Esophagus (tissue), 2 donors: ENCODE results near the gene DPYSL4. TPM values are rescaled to one million over a fixed set of nuclear protein-coding genes. Genes with fewer than 3 reads are reported as not detected.

Source experiments
- H3K27ac ChIP-seq, 2 donors: one replicate each; pipeline ENCODE4 v1.5.1; 2013; ENCODE audit warnings: low read depth in 2 of 2, mild to moderate bottlenecking in 2 of 2, inconsistent platforms in 1 of 2, low read length in 1 of 2, moderate library complexity in 1 of 2
- H3K27me3 ChIP-seq, 2 donors: one replicate each; pipeline ENCODE4 v1.6.1; 2013; ENCODE audit warnings: low read length in 2 of 2, control low read depth in 1 of 2, mild to moderate bottlenecking in 1 of 2; ENCODE audit not compliant: insufficient read depth in 2 of 2, control insufficient read depth in 1 of 2
- H3K36me3 ChIP-seq, 2 donors: one replicate each; pipeline ENCODE4 v1.6.1; 2013; ENCODE audit warnings: low read length in 1 of 2; ENCODE audit not compliant: control insufficient read depth in 2 of 2, insufficient read depth in 2 of 2
- H3K4me1 ChIP-seq, 2 donors: one replicate each; pipeline ENCODE4 v1.6.1; 2013; ENCODE audit warnings: low read length in 1 of 2; ENCODE audit not compliant: control insufficient read depth in 2 of 2, insufficient read depth in 2 of 2
- H3K4me3 ChIP-seq, 2 donors: one replicate each; pipeline ENCODE4 v1.5.1; 2013; ENCODE audit warnings: low read length in 2 of 2, mild to moderate bottlenecking in 2 of 2, low read depth in 1 of 2, moderate library complexity in 1 of 2
- H3K9me3 ChIP-seq, 2 donors: one replicate each; pipeline ENCODE4 v1.6.1; 2013; ENCODE audit warnings: mild to moderate bottlenecking in 2 of 2, low read depth in 1 of 2, low read length in 1 of 2, moderate library complexity in 1 of 2; ENCODE audit not compliant: control insufficient read depth in 2 of 2, insufficient read depth in 1 of 2
- WGBS, 2 donors: extraction: QIAGEN DNeasy Blood & Tissue Kit; methylation state at CpG; one replicate each; pipeline ENCODE4 v1.1.7; 2013; 5-methylcytosine and 5-hydroxymethylcytosine counted together
- polyA plus RNA-seq, 2 donors: library from polyadenylated mRNA; stranded (reverse); fragments of 200-250 nt; gene quantifications; one replicate each; pipeline ENCODE4 v1.2.3, GENCODE V29; 2013
- donor health status: healthy with polysubstance abuse.
- donor health status: Bipolar disorder and iron deficiency.

Gene DPYSL4
- polyA plus RNA-seq, 2 donors, result 0.26 to 0.52 TPM

GRCh38 chr10:132162590-132163277 is 24.0 kb upstream of the DPYSL4 start:
- no peak overlapping the region for H3K4me3 ChIP-seq
- H3K36me3 ChIP-seq, result no peaks in the 10 kb centered on the region
- H3K27ac ChIP-seq, result no peak overlapping the region
- H3K4me1 ChIP-seq, result peaks cover 4 to 5% of the 10 kb centered on the region in 2 donors
- no peaks in the 10 kb centered on the region for H3K27me3 ChIP-seq
- WGBS, 2 donors, result 36 to 43% methylated on average over 10 of the region's 10 CpGs
- peaks cover 0 to 3% of the 10 kb centered on the region in 2 donors for H3K9me3 ChIP-seq

- Histone ChIP-seq H3K27ac (no peak overlapping the region), H3K36me3 (peaks cover 0 to 3% of the 10 kb centered on the region in 2 donors), H3K27me3 (no peaks in the 10 kb centered on the region), H3K4me1 (peaks cover 4 to 5% of the 10 kb centered on the region in 2 donors), H3K4me3 (no peak overlapping the region), H3K9me3 (peaks cover 0 to 3% of the 10 kb centered on the region in 2 donors)
- 29 to 40% methylated on average over 12 to 16 of the region's 16 CpGs for WGBS, 2 donors
Observed at GRCh38 chr10:132163278-132163765, 23.4 kb upstream of the DPYSL4 start.

GRCh38 chr10:132163826-132164515 is 22.8 kb upstream of the DPYSL4 start:
- H3K27me3 ChIP-seq, result no peaks in the 10 kb centered on the region
- no peak overlapping the region for H3K4me3 ChIP-seq
- H3K4me1 ChIP-seq, result peaks cover 4 to 5% of the 10 kb centered on the region in 2 donors
- H3K27ac ChIP-seq, result no peak overlapping the region
- H3K9me3 ChIP-seq, result peaks cover 0 to 3% of the 10 kb centered on the region in 2 donors
- WGBS, 2 donors, result 76 to 81% methylated on average over 17 of the region's 17 CpGs
- peaks cover 0 to 3% of the 10 kb centered on the region in 2 donors for H3K36me3 ChIP-seq

- Histone ChIP-seq H3K4me3 (no peak overlapping the region), H3K4me1 (peaks cover 4 to 5% of the 10 kb centered on the region in 2 donors), H3K27ac (no peak overlapping the region), H3K36me3 (peaks cover 0 to 3% of the 10 kb centered on the region in 2 donors), H3K27me3 (no peaks in the 10 kb centered on the region), H3K9me3 (peaks cover 0 to 3% of the 10 kb centered on the region in 2 donors)
- 40 to 42% methylated on average over 18 to 20 of the region's 20 CpGs for WGBS, 2 donors
Observed at GRCh38 chr10:132164761-132165278, 21.9 kb upstream of the DPYSL4 start.

GRCh38 chr10:132165416-132165980 is 21.2 kb upstream of the DPYSL4 start:
- Histone ChIP-seq H3K4me3 (no peak overlapping the region), H3K27ac (no peak overlapping the region), H3K36me3 (peaks cover 0 to 3% of the 10 kb centered on the region in 2 donors), H3K4me1 (peaks cover 4 to 5% of the 10 kb centered on the region in 2 donors), H3K9me3 (peaks cover 0 to 3% of the 10 kb centered on the region in 2 donors), H3K27me3 (no peaks in the 10 kb centered on the region)
- 76 to 83% methylated on average over 21 of the region's 21 CpGs for WGBS, 2 donors

- Histone ChIP-seq H3K36me3 (peaks cover 0 to 3% of the 10 kb centered on the region in 2 donors), H3K9me3 (peaks cover 0 to 3% of the 10 kb centered on the region in 2 donors), H3K4me1 (peaks cover 4 to 5% of the 10 kb centered on the region in 2 donors), H3K27ac (no peak overlapping the region), H3K4me3 (no peak overlapping the region), H3K27me3 (no peaks in the 10 kb centered on the region)
- 83 to 89% methylated on average over 23 of the region's 23 CpGs for WGBS, 2 donors
Observed at GRCh38 chr10:132166216-132166950, 20.4 kb upstream of the DPYSL4 start.

GRCh38 chr10:132167041-132167674 is 19.6 kb upstream of the DPYSL4 start:
- no peaks in the 10 kb centered on the region for H3K27me3 ChIP-seq

GRCh38 chr10:132167976-132168375 is 18.8 kb upstream of the DPYSL4 start:
- Histone ChIP-seq H3K4me3 (no peak overlapping the region), H3K9me3 (peaks cover 0 to 3% of the 10 kb centered on the region in 2 donors), H3K27ac (no peak overlapping the region), H3K27me3 (no peaks in the 10 kb centered on the region), H3K4me1 (peaks cover 2 to 4% of the 10 kb centered on the region in 2 donors), H3K36me3 (peaks cover 0 to 3% of the 10 kb centered on the region in 2 donors)
- 85 to 90% methylated on average over 17 of the region's 17 CpGs for WGBS, 2 donors

More at GRCh38 chr10:132167041-132167674, 19.6 kb upstream of the DPYSL4 start:
- peaks cover 4 to 5% of the 10 kb centered on the region in 2 donors for H3K4me1 ChIP-seq
- H3K36me3 ChIP-seq, result peaks cover 0 to 3% of the 10 kb centered on the region in 2 donors
- WGBS, 2 donors, result 84 to 86% methylated on average over 22 of the region's 22 CpGs
- H3K9me3 ChIP-seq, result peaks cover 0 to 3% of the 10 kb centered on the region in 2 donors
- no peak overlapping the region for H3K4me3 ChIP-seq
- no peak overlapping the region for H3K27ac ChIP-seq
